ENCODE measurements around the gene TMEM135.

Gene TMEM135

DNA sequence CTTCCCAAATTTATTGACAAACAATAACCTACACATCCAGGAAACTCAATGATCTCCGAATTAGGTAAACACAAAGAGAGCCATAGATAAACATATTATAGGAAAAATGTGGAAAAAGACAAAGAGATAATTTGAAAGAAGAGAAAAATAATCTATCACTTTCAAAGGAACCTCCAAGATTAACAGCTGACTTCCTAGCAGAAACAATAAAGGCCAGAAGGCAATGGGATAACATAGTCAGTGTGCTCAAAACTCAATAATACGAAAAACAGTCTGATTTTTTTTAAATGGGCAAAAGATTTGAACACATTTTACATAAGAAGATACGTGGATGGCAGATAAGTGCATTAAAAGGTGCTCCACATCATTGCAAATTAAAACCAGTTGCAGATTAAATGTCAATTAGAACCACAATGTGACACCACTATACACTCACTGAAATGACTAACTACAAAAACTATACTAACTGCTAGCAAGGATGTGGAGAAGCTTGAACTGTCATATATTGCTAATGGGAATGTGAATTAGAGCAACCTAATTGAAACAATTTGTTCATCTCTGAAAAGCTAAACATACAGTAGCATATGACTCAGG lies 300.4 kb downstream of the TMEM135 start:
- TF ChIP-seq, protein P1, sequence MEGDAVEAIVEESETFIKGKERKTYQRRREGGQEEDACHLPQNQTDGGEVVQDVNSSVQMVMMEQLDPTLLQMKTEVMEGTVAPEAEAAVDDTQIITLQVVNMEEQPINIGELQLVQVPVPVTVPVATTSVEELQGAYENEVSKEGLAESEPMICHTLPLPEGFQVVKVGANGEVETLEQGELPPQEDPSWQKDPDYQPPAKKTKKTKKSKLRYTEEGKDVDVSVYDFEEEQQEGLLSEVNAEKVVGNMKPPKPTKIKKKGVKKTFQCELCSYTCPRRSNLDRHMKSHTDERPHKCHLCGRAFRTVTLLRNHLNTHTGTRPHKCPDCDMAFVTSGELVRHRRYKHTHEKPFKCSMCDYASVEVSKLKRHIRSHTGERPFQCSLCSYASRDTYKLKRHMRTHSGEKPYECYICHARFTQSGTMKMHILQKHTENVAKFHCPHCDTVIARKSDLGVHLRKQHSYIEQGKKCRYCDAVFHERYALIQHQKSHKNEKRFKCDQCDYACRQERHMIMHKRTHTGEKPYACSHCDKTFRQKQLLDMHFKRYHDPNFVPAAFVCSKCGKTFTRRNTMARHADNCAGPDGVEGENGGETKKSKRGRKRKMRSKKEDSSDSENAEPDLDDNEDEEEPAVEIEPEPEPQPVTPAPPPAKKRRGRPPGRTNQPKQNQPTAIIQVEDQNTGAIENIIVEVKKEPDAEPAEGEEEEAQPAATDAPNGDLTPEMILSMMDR (IDR thresholded peaks at IDR 0.05; ENCODE audit: insufficient read depth, low read length, poor library complexity, severe bottlenecking) = no peak
- TF ChIP-seq EZH2phosphoT487 (conservative IDR thresholded peaks at IDR 0.05; ENCODE audit: low read length) = no peak

DNA sequence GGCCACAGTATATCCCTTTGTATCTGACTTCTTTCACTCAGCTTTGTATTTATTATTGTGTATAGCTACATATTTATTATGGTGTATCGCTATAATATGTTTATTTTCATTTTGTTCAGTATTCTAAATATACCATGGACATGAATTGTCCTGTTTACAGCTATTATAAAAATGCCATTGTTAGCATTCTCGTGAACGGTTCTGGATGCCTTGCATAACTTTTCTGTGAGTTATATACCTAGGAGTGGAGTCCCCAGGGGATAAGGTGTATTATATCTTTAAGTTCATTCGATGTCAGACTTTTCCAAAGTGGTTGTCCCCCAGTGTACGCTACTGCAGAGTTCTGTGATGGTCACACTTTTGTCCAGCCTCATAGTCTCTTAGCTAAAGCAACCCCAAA lies 301.7 kb downstream of the TMEM135 start:
- TF ChIP-seq, protein P1 (IDR thresholded peaks at IDR 0.05; ENCODE audit: insufficient read depth, low read length, poor library complexity, severe bottlenecking) = no peak
- TF ChIP-seq EZH2phosphoT487 (conservative IDR thresholded peaks at IDR 0.05; ENCODE audit: low read length) = no peak
- Histone ChIP-seq H3K79me2 (ENCODE audit: insufficient read depth, low read length) (no peaks in the 10 kb centered on the region), H3K9me2 (replicated peaks; ENCODE audit: insufficient read depth, low read length) (no peaks in the 10 kb centered on the region), H3K4me2 (ENCODE audit: low read depth, low read length, poor library complexity, severe bottlenecking) (no peak overlapping the region), H3K36me3 (ENCODE audit: low read length) (no peaks in the 10 kb centered on the region), H2AFZ (ENCODE audit: low read depth, low read length, severe bottlenecking) (no peak overlapping the region), H4K20me1 (ENCODE audit: low read depth, low read length) (no peaks in the 10 kb centered on the region), H3K9me3 (ENCODE audit: insufficient read depth, low read length) (0 out of 2 replicates have a peak, but pooled peaks cover 7% of the 10 kb centered on the region), H3K27me3 (ENCODE audit: low read length) (no peaks in the 10 kb centered on the region; the same call in 1 of the 2 replicates), H3K27ac (ENCODE audit: low read depth, low read length) (no peak overlapping the region), H3K9ac (ENCODE audit: low read length) (no peak overlapping the region), H3K4me3 (ENCODE audit: insufficient read depth, low read length, poor library complexity, severe bottlenecking) (no peak overlapping the region), H3F3A (ENCODE audit: insufficient read depth) (no peaks in the 10 kb centered on the region)

More for the DNA sequence above, 300.4 kb downstream of the TMEM135 start:
- no peak overlapping the region for H2AFZ ChIP-seq (ENCODE audit: low read depth, low read length, severe bottlenecking)
- H3K9me2 ChIP-seq (replicated peaks; ENCODE audit: insufficient read depth, low read length) = no peaks in the 10 kb centered on the region
- H3K4me2 ChIP-seq (ENCODE audit: low read depth, low read length, poor library complexity, severe bottlenecking) = no peak overlapping the region
- no peak overlapping the region for H3K4me3 ChIP-seq (ENCODE audit: insufficient read depth, low read length, poor library complexity, severe bottlenecking)
- 0 out of 2 replicates have a peak, but pooled peaks cover 7% of the 10 kb centered on the region for H3K9me3 ChIP-seq (ENCODE audit: insufficient read depth, low read length)
- H3F3A ChIP-seq (ENCODE audit: insufficient read depth) = no peaks in the 10 kb centered on the region
- no peaks in the 10 kb centered on the region for H4K20me1 ChIP-seq (ENCODE audit: low read depth, low read length)
- no peak overlapping the region for H3K9ac ChIP-seq (ENCODE audit: low read length)
- H3K27me3 ChIP-seq (ENCODE audit: low read length) = no peaks in the 10 kb centered on the region; the same call in 1 of the 2 replicates
- H3K36me3 ChIP-seq (ENCODE audit: low read length) = no peaks in the 10 kb centered on the region
- no peaks in the 10 kb centered on the region for H3K79me2 ChIP-seq (ENCODE audit: insufficient read depth, low read length)
- no peak overlapping the region for H3K27ac ChIP-seq (ENCODE audit: low read depth, low read length)

DNA sequence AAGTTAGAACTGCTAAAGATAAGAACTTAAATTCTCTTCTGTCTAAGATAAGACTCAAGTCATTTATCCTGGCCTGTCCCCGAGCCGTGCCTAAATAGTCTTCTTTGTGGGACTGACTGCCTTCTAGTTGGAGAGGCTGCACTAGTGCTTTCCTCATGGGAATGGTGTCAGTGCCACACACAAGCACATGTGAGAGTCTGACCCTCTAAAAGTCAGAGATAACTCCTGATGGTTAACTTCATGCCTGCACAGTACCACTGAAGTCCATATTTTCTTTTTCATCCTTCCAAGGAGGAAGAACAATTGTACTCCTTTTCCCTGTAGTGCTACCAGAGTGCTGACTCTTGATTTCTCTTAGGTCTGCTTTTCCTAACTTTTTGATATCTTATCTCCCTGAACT lies 309.7 kb downstream of the TMEM135 start:
- no peaks in the 10 kb centered on the region for H4K20me1 ChIP-seq (ENCODE audit: low read depth, low read length)
- no peaks in the 10 kb centered on the region for H3F3A ChIP-seq (ENCODE audit: insufficient read depth)
- no peaks in the 10 kb centered on the region for H3K79me2 ChIP-seq (ENCODE audit: insufficient read depth, low read length)
- no peak overlapping the region for H3K4me3 ChIP-seq (ENCODE audit: insufficient read depth, low read length, poor library complexity, severe bottlenecking)
- H3K9me3 ChIP-seq (ENCODE audit: insufficient read depth, low read length) = no peaks in the 10 kb centered on the region
- H3K36me3 ChIP-seq (ENCODE audit: low read length) = no peaks in the 10 kb centered on the region
- no peak overlapping the region for H2AFZ ChIP-seq (ENCODE audit: low read depth, low read length, severe bottlenecking)
- H3K27ac ChIP-seq (ENCODE audit: low read depth, low read length) = no peak overlapping the region
- H3K9ac ChIP-seq (ENCODE audit: low read length) = no peak overlapping the region
- H3K27me3 ChIP-seq (ENCODE audit: low read length) = no peaks in the 10 kb centered on the region
- H3K9me2 ChIP-seq (replicated peaks; ENCODE audit: insufficient read depth, low read length) = no peaks in the 10 kb centered on the region
- TF ChIP-seq EZH2phosphoT487 (conservative IDR thresholded peaks at IDR 0.05; ENCODE audit: low read length) = no peak
- TF ChIP-seq, protein P1 (IDR thresholded peaks at IDR 0.05; ENCODE audit: insufficient read depth, low read length, poor library complexity, severe bottlenecking) = no peak
- H3K4me2 ChIP-seq (ENCODE audit: low read depth, low read length, poor library complexity, severe bottlenecking) = no peak overlapping the region
